Stimulated activated CD4-positive, alpha-beta T cell treated with anti-CD3 and anti-CD28 coated beads, TNF-alpha, amount 100 ng/mL, for 1 hour (primary cell): ENCODE results near the gene ZNF343.

Experiments used
- DNase-seq, 3 donors: peaks; one replicate each; pipeline ENCODE4 v3.0.0-alpha.2; 2020; ENCODE audit warnings: low read depth in 3 of 3, low spot score in 1 of 3

The ZNF343 gene

GRCh38 chr20:2475850-2476741 is 32.6 kb downstream of the ZNF343 start:
- DNase-seq = no peak

GRCh38 chr20:2473516-2473915 is 35.2 kb downstream of the ZNF343 start:
- DNase-seq = no peak

- peak; percentile 88 to 92 (median 90) for DNase-seq
These were observed 38.1 kb downstream of the ZNF343 start, which contains the start of gene SNRPB for GRCh38 chr20:2470423-2471193. Gene SNRPB, minus strand, starts transcription at chr20:2470789. Its CDS starts 99 bp downstream, at chr20:2470690.

- DNase-seq = peak in 2 of 3 donors; percentile 13 to 34
These were observed 38.7 kb downstream of the ZNF343 start for GRCh38 chr20:2469991-2470422.

- DNase-seq = no peak
These were observed 39.9 kb downstream of the ZNF343 start for GRCh38 chr20:2468581-2469407.

GRCh38 chr20:2467412-2467811 is 41.3 kb downstream of the ZNF343 start:
- DNase-seq = no peak

- DNase-seq = no peak
These were observed 43.6 kb downstream of the ZNF343 start for GRCh38 chr20:2465100-2465499.

GRCh38 chr20:2463616-2464365 is 44.9 kb downstream of the ZNF343 start:
- DNase-seq = no peak

GRCh38 chr20:2462484-2462883 is 46.2 kb downstream of the ZNF343 start:
- DNase-seq = no peak

- DNase-seq = no peak
These were observed 47.8 kb downstream of the ZNF343 start for GRCh38 chr20:2460752-2461424.

GRCh38 chr20:2459981-2460751 is 48.5 kb downstream of the ZNF343 start:
- no peak for DNase-seq

- DNase-seq = no peak
These were observed 49.7 kb downstream of the ZNF343 start for GRCh38 chr20:2458919-2459499.

- DNase-seq = no peak
These were observed 52.8 kb downstream of the ZNF343 start for GRCh38 chr20:2455771-2456497.

- DNase-seq = no peak
These were observed 54.9 kb downstream of the ZNF343 start for GRCh38 chr20:2453792-2454191.

- peak in 2 of 3 donors; percentile 19 to 50 for DNase-seq
These were observed 56.6 kb downstream of the ZNF343 start for GRCh38 chr20:2451939-2452732.

- no peak for DNase-seq
These were observed 57.3 kb downstream of the ZNF343 start for GRCh38 chr20:2451422-2451821.

- DNase-seq = no peak
These were observed 59.3 kb downstream of the ZNF343 start for GRCh38 chr20:2449386-2449785.
